Activated naive CD8-positive, alpha-beta T cell (primary cell): ENCODE data around the gene CERS4.
"Not testable (repeated sequence)": the region's sequence is repeated elsewhere in the genome, so short reads cannot be mapped to it uniquely, and the experiment has no call there.

Experiments
- H3K27ac Mint-ChIP-seq: one replicate; pipeline ENCODE4 v1.8.0; 2021; ENCODE audit warnings: mixed read lengths
- H3K27me3 Mint-ChIP-seq: one replicate; pipeline ENCODE4 v1.8.0; 2021; ENCODE audit warnings: mixed read lengths
- H3K36me3 Mint-ChIP-seq: one replicate; pipeline ENCODE4 v1.8.0; 2021; ENCODE audit warnings: mixed read lengths
- H3K4me1 Mint-ChIP-seq: one replicate; pipeline ENCODE4 v1.8.0; 2021; ENCODE audit warnings: low read depth, mixed read lengths
- H3K4me3 Mint-ChIP-seq: one replicate; pipeline ENCODE4 v1.8.0; 2021; ENCODE audit warnings: mild to moderate bottlenecking, mixed read lengths
- H3K9me3 Mint-ChIP-seq: one replicate; pipeline ENCODE4 v1.8.0; 2021; ENCODE audit warnings: low read depth, mixed read lengths

CERS4 gene, protein sequence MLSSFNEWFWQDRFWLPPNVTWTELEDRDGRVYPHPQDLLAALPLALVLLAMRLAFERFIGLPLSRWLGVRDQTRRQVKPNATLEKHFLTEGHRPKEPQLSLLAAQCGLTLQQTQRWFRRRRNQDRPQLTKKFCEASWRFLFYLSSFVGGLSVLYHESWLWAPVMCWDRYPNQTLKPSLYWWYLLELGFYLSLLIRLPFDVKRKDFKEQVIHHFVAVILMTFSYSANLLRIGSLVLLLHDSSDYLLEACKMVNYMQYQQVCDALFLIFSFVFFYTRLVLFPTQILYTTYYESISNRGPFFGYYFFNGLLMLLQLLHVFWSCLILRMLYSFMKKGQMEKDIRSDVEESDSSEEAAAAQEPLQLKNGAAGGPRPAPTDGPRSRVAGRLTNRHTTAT

DNA sequence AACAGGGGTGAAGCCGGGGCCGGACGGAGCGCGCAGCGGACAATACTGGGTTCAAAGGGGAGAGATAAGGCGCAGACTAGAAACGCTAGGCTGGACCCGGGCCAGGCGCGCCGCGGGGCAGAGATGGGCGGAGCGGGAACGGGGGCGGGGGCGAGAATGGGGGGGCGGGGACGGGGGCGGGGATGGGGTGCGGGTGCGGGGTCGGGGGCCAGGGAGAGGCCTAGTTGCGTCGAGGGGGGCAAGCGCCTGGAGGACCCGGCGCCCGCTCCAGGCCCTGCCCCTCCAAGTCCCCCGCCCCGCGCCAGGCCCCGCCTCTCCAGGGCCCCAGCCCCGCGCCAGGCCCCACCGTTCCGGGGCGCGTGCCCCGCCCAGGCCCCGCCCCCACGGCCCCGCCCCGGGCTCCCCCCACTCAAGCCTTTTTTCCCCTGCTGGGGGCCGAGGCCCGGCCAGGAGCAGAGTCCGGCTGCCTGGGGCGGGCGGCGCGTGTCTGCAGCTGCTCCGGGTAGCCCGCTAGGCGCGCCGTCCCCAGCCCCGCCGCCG, at the start of gene CERS4:
Gene CERS4 (plus strand): TSS at position 449 of the 540 bp plus-strand sequence. CDS start 41,707 bp downstream, outside the sequence.
- H3K4me1 Mint-ChIP-seq = peaks cover 23% of the 10 kb centered on the region
- no peaks in the 10 kb centered on the region for H3K27me3 Mint-ChIP-seq
- peak within 1 kb of the TSS; percentile 92 for H3K4me3 Mint-ChIP-seq
- no peaks in the 10 kb centered on the region for H3K9me3 Mint-ChIP-seq
- peak within 1 kb of the TSS; percentile 91 for H3K27ac Mint-ChIP-seq
- H3K36me3 Mint-ChIP-seq = peaks cover 2% of the 10 kb centered on the region

DNA sequence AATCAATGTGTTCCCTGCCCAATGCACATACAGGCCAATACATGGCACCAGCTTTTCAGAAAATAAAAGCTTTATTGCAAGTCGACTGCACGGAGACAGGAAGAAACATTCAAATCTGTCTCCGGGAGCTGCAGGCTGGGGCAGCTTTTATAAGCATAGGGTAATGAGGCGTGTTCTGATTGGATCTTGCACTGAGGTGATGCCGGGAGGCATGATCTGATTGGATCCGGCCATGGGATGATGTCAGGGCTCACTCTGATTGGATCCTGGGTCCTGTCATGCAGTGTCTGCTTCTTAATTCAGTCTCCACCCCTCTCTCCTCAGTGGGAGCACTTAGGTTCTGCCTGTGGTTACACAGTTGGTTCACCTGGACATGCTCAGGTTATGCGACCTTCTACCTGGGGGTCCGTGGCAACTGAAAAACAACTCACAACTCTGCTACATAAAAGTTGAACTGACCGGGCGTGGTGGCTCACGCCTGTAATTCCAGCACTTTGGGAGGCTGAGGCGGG, 48.0 kb upstream of the CERS4 start:
- H3K4me1 Mint-ChIP-seq = no peaks in the 10 kb centered on the region
- H3K27me3 Mint-ChIP-seq = peaks cover 5% of the 10 kb centered on the region
- no peaks in the 10 kb centered on the region for H3K9me3 Mint-ChIP-seq
- H3K36me3 Mint-ChIP-seq = no peaks in the 10 kb centered on the region
- no peak overlapping the region for H3K27ac Mint-ChIP-seq
- no peak overlapping the region for H3K4me3 Mint-ChIP-seq

DNA sequence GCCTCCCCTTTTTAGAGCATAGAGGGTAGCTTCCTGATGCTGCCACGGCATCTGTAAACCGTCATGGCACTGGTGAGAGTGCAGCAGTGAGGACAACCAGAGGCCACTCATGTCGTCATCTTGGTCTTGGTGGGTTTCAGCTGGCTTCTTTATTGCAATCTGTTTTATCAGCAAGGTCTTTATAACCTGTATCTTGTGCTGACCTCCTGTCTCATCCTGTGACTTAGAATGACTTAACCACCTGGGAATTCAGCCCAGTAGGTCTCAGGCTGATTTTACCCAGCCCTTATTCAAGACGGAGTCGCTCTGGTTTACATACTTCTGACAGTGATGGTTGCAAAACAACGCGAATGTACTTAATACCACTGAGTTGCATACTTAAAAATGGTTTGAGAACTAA, 45.4 kb upstream of the CERS4 start:
- Mint-ChIP-seq H3K27ac (no peak overlapping the region), H3K4me1 (no peaks in the 10 kb centered on the region), H3K36me3 (no peaks in the 10 kb centered on the region), H3K9me3 (no peaks in the 10 kb centered on the region), H3K27me3 (no peaks in the 10 kb centered on the region), H3K4me3 (no peak overlapping the region)

DNA sequence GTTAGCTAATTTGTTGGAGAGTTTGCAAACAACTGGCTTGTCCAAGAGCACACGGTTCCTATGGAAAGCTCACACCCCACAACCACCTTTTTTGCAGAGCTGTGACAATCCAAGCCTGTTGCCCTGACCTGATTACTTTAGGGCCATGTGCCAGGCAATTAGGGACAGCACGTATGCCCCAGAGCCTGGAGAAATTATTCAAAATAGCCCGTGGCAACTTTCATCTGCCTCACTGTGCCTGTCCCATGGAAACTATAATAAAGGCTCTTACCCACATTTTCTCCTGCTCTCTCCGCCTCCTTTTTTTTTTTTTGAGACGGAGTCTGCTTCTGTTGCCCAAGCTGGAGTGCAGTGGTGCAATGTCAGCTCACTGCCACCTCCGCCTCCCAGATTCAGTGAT, 41.2 kb upstream of the CERS4 start:
- no peak overlapping the region for H3K4me3 Mint-ChIP-seq
- H3K27me3 Mint-ChIP-seq = no peaks in the 10 kb centered on the region
- no peak overlapping the region for H3K27ac Mint-ChIP-seq
- no peaks in the 10 kb centered on the region for H3K4me1 Mint-ChIP-seq
- no peaks in the 10 kb centered on the region for H3K9me3 Mint-ChIP-seq
- no peaks in the 10 kb centered on the region for H3K36me3 Mint-ChIP-seq

DNA sequence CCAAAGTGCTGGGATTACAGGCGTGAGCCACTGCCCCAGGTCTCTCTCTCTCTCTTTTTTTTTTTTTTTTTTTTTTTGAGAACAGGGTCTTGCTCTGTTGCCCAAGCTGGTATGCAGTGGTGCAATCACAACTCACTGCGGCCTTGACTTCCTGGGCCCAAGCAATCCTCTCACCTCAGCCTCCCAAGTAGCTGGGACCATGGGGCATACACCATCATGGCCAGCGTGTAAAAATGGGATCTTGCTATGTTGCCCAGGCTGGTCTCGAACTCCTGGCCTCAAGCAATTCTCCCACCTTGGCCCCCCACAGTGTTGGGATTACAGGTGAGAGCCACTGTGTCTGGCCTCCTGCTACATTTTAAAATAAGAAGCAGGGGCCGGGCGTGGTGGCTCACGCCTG, 40.6 kb upstream of the CERS4 start:
- Mint-ChIP-seq H3K27ac (no peak overlapping the region), H3K9me3 (no peaks in the 10 kb centered on the region), H3K27me3 (no peaks in the 10 kb centered on the region), H3K4me1 (no peaks in the 10 kb centered on the region), H3K4me3 (no peak overlapping the region), H3K36me3 (no peaks in the 10 kb centered on the region)

DNA sequence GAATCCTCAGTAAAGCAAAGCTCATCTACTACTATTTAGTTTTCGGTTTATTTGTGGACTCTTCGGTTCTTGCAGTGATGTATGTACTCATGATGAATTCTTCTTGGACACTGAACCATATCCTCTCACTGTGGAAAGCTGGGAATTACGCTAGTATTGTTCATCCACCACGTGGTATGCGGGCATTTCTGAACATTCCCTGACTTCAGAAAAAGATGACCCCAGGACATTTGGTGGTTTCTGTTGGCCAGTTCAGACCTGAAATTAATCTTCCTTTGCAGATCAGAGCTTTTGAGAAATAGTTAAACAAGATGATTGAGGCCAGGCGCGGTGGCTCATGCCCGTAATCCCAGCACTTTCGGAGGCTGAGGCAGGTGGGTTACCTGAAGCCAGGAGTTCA, 34.5 kb upstream of the CERS4 start:
- H3K27me3 Mint-ChIP-seq = no peaks in the 10 kb centered on the region
- H3K4me1 Mint-ChIP-seq = no peaks in the 10 kb centered on the region
- H3K27ac Mint-ChIP-seq = no peak overlapping the region
- no peak overlapping the region for H3K4me3 Mint-ChIP-seq
- no peaks in the 10 kb centered on the region for H3K36me3 Mint-ChIP-seq
- no peaks in the 10 kb centered on the region for H3K9me3 Mint-ChIP-seq

DNA sequence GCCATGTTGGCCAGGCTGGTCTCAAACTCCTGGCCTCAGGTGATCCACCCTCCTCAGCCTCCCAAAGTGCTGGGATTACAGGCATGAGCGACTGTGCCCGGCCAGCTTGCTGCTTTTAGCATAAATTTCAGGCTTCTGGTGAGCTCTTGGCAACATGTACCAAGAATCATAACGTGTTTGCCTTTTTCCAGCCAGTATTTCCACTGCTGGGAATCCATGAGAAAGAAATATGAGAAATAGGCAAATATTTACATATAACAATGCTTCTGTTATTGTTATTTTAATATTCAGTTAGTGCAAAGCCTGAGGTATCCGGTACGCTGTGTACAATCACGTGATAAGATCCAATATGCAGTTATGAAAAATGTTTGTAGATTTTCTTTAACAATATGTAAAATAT, 29.2 kb upstream of the CERS4 start:
- no peak overlapping the region for H3K27ac Mint-ChIP-seq
- H3K27me3 Mint-ChIP-seq = no peaks in the 10 kb centered on the region
- no peak overlapping the region for H3K4me3 Mint-ChIP-seq
- H3K9me3 Mint-ChIP-seq = no peaks in the 10 kb centered on the region
- H3K36me3 Mint-ChIP-seq = no peaks in the 10 kb centered on the region
- peaks cover 9% of the 10 kb centered on the region for H3K4me1 Mint-ChIP-seq

DNA sequence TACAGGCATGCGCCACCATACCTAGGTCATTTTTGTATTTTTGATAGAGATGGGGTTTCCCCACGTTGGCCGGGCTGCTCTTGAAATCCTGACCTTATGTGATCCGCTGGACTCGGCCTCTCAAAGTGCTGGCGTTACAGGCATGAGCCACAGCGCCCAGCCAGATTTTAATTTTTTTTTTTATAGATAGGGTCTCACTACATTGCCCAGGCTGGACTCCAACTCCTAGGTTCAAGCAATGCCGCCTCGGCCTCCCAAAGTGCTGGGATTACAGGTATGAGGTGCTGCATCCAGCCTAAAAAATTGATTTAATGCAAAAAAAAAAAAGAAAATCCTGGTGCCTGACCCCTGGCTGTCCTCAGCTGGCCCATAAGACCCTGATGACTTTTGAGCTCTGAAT, 24.9 kb upstream of the CERS4 start:
- H3K4me1 Mint-ChIP-seq = peaks cover 9% of the 10 kb centered on the region
- no peaks in the 10 kb centered on the region for H3K27me3 Mint-ChIP-seq
- no peaks in the 10 kb centered on the region for H3K9me3 Mint-ChIP-seq
- H3K4me3 Mint-ChIP-seq = no peak overlapping the region
- H3K27ac Mint-ChIP-seq = no peak overlapping the region
- no peaks in the 10 kb centered on the region for H3K36me3 Mint-ChIP-seq

DNA sequence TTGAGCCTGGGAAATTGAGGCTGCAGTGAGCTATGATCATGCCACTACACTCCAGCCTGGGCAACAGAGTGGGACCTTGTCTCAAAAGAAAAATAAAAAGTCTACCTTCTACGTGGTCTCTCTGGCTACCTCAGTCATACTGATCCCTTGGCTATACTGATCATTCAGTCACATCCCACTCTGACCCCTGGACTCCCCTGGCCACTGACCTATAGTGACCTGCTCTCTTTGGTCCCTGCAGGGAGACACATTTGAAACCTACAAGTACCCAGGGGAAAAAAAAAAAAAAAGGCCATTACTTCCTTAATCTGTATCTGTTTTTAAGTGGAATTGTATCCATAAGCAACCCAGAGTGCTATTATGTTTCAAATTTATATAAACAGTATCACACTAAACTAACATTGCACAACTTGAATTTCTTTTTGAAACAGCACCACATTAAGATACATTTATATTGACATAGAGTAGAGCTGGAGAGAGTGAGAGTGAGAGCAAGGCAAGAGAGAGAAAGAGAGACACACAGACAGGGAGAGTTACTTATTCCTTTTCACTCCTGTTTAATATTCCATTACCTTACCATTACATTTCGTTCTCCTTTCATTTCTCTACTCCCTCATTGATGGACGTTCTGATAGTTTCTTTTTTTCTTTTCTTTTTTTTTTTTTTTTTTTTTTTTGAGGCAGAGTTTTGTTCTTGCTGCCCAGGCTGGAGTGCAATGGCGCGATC, 23.7 kb upstream of the CERS4 start:
- no peaks in the 10 kb centered on the region for H3K36me3 Mint-ChIP-seq
- H3K27me3 Mint-ChIP-seq = no peaks in the 10 kb centered on the region
- no peak overlapping the region for H3K27ac Mint-ChIP-seq
- no peak overlapping the region for H3K4me3 Mint-ChIP-seq
- H3K4me1 Mint-ChIP-seq = peaks cover 9% of the 10 kb centered on the region
- H3K9me3 Mint-ChIP-seq = no peaks in the 10 kb centered on the region

DNA sequence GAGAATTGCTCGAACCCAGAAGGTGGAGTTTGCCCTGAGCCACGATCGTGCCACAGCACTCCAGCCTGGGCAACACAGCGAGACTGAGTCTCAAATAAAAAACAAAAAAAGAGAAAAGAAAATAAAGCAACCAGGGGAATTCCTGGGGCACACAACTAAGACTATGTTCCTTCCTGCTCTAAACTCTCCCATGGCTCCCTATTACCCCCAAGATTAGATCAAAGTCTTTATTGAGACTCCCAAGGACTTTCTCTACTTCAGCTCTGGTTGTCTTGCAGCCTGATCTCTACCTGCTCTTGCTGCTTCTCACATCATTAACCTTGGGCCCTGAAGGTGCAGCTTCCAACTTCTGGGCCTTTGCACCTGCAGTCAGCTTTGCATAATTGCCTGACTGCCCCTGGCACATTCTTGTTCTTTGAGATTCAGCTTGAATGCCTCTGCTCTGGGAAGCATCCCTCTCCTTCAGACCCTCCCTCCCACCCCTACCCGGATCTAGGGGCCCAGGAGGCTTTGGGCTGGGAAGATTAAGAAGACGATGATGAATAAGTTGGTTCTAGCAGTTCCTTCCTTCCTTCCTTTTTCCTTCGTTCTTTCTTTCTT, 16.8 kb upstream of the CERS4 start:
- Mint-ChIP-seq H3K4me3 (no peak overlapping the region), H3K4me1 (peaks cover 42% of the 10 kb centered on the region), H3K36me3 (no peaks in the 10 kb centered on the region), H3K27ac (no peak overlapping the region), H3K27me3 (no peaks in the 10 kb centered on the region), H3K9me3 (no peaks in the 10 kb centered on the region)

DNA sequence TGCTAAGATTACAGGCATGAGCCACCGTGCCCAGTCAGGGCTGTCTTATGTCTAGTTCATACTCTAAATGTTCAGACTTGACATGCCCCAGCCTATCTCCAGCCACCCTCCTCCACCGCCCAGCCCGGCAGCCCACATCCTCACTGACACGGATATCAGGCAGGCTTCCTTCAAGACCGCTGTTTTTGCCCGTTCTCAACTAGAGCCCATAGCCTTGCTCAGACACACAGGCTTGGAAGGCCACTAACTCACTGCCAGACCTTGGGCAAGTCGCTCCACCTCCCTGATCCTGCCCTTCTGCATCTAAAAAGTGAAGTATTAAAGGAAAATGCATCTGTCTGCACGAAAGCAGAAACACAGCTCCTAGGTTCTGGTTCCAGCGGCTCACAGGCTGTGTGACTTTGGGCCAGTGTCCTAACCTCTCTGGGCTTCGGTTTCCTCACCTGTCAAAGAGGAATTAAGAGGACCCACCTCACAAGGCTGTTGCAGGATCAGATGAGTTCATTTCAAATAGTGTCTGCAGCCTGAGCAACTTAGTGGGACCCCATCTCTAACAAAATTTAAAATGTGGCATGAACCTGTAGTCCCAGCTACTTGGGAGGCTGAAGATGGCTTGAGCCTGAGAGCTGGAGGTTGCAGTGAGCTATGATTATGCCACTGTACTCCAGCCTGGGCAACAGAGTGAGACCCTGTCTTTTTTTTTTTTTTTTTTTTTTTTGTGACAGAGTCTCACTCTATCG, 14.5 kb upstream of the CERS4 start:
- peak overlapping the region; percentile 66 for H3K4me3 Mint-ChIP-seq
- H3K27me3 Mint-ChIP-seq = no peaks in the 10 kb centered on the region
- H3K27ac Mint-ChIP-seq = peak overlapping the region; percentile 64
- no peaks in the 10 kb centered on the region for H3K36me3 Mint-ChIP-seq
- H3K9me3 Mint-ChIP-seq = no peaks in the 10 kb centered on the region
- peaks cover 42% of the 10 kb centered on the region for H3K4me1 Mint-ChIP-seq

DNA sequence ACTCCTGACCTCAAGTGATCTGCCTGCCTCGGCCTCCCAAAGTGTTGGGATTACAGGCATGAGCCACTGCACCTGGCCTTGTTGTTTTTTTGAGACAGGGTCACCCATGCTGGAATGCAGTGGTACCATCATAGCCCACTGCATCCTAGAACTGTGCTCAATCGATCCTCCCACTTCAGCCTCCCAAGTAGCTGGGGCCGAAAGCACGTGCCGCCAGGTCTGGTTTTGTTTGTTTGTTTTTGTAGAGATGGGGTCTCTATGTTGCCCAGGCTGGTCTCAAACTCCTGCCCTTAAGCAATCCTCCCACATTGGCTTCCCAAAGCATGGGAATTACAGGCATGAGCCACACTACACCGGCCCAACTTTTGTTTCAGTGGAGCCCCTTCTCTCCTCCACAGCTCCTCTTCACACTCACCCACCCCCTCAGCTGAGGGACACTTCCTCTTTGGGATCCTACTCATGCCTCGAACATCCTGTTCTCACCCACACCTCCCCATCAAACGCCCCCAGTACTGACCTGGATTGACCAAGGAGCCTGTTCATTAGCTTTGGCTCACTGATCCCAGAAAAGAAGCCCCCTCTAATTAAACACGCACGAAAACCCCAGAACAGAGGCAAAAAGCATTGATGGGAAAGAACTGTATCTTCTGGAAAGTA, 12.8 kb upstream of the CERS4 start:
- no peaks in the 10 kb centered on the region for H3K36me3 Mint-ChIP-seq
- H3K9me3 Mint-ChIP-seq = no peaks in the 10 kb centered on the region
- no peaks in the 10 kb centered on the region for H3K27me3 Mint-ChIP-seq
- H3K27ac Mint-ChIP-seq = peak overlapping the region; percentile 84
- peaks cover 42% of the 10 kb centered on the region for H3K4me1 Mint-ChIP-seq
- no peak overlapping the region for H3K4me3 Mint-ChIP-seq

DNA sequence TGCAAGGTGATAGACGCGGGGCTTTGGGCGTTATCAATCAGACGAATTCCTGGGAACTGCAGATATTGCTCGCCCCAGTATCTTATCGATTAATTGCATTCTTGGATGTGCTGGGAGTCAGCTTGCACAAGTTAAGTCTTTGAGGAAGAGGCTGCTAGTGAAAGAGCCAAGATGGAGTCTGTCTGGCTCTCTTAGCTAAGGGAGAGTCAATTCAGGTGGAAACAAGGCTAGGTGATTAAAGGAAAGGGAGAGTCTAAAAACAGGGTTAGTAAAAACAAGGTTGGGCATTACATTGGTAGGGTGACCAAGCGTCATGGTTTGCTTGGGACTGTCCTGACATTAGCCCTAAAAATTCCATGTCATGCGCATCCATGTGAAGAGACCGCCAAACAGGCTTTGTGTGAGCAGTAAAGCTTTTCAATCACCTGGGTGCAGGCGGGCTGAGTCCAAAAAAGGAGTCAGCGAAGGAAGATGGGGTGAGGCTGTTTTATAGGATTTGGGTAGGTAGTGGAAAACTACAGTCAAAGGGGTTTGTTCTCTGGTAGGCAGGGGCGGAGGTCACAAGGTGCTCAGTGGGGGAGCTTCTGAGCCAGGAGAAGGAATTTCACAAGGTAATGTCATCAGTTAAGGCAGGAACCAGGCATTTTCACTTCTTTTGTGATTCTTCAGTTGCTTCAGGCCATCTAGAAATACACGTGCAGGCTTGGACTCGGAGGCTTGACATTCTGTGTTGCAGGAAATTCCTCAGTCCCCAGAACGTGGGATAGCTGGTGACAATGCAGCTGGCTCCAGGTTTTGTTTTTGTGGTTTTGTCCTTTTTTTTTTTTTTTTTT, 5.7 kb upstream of the CERS4 start:
- not testable (repeated sequence) for H3K4me1 Mint-ChIP-seq, H3K27ac Mint-ChIP-seq, H3K27me3 Mint-ChIP-seq, H3K36me3 Mint-ChIP-seq, H3K9me3 Mint-ChIP-seq, H3K4me3 Mint-ChIP-seq
